Measurements from ENCODE around the gene PIP5K1B. TPM values are rescaled to one million over a fixed set of nuclear protein-coding genes. Genes with fewer than 3 reads are reported as not detected.

Gene PIP5K1B
- total and polyA plus RNA-seq, 2 donors (not counting 1 experiment from before 2014, with no cell fraction given): under 0.01 to 0.03 TPM

DNA sequence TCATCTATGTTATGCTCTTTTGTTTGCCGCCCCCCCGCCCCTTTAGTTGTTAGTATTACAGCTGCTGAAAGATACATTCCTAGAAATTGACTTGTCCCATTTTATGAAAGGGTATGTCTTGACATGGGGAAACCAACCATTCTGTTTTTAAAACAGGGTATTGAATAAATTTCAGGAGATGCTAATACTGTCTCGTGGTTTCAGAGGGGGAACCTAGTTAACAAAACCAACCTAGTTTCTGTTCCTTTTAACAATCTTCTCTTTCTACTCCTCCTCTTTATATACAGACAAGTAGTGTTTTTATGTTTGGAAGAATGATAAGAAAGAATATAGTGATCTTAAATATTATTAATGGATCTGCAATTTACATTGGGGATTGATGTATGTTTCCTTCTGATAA, 3.5 kb downstream of the PIP5K1B start:
- Histone ChIP-seq H3K36me3 (ENCODE audit: control insufficient read depth, insufficient read depth, low read length) (no peaks in the 10 kb centered on the region), H2AFZ (ENCODE audit: low read length) (no peak overlapping the region), H3K79me2 (ENCODE audit: control insufficient read depth, insufficient read depth, low read length) (no peaks in the 10 kb centered on the region), H3K4me1 (ENCODE audit: control insufficient read depth, extremely low read depth, insufficient read depth, low read length) (no peaks in the 10 kb centered on the region), H3K4me2 (ENCODE audit: extremely low read depth, insufficient read depth, low read length) (no peak overlapping the region), H3K9ac (ENCODE audit: insufficient read depth, low read length) (no peak overlapping the region), H4K20me1 (ENCODE audit: control insufficient read depth, extremely low read depth, insufficient read depth, low read length) (no peaks in the 10 kb centered on the region), H3K27ac (ENCODE audit: insufficient read depth, low read length) (no peak overlapping the region), H3K27me3 (ENCODE audit: control insufficient read depth, insufficient read depth, low read length) (peaks cover 23% of the 10 kb centered on the region), H3K9me3 (ENCODE audit: control insufficient read depth, insufficient read depth, low read depth, low read length) (no peaks in the 10 kb centered on the region), H3K4me3 (replicated peaks in 1 of 4; ENCODE audit: control extremely low read depth in 1 of 4, insufficient read depth in 1 of 4, low read depth in 3 of 4, low read length in 4 of 4) (no peak overlapping the region)
- DNase-seq (ENCODE audit: low read depth in 2 of 2): no peak
- no peak for TF ChIP-seq CTCF (conservative IDR thresholded peaks at IDR 0.05 in 1 of 2, IDR thresholded peaks at IDR 0.05 in 1 of 2; ENCODE audit: low read depth in 1 of 2, low read length in 2 of 2)
- TF ChIP-seq EZH2 (IDR thresholded peaks at IDR 0.05; ENCODE audit: low read length, missing control alignments): no peak

DNA sequence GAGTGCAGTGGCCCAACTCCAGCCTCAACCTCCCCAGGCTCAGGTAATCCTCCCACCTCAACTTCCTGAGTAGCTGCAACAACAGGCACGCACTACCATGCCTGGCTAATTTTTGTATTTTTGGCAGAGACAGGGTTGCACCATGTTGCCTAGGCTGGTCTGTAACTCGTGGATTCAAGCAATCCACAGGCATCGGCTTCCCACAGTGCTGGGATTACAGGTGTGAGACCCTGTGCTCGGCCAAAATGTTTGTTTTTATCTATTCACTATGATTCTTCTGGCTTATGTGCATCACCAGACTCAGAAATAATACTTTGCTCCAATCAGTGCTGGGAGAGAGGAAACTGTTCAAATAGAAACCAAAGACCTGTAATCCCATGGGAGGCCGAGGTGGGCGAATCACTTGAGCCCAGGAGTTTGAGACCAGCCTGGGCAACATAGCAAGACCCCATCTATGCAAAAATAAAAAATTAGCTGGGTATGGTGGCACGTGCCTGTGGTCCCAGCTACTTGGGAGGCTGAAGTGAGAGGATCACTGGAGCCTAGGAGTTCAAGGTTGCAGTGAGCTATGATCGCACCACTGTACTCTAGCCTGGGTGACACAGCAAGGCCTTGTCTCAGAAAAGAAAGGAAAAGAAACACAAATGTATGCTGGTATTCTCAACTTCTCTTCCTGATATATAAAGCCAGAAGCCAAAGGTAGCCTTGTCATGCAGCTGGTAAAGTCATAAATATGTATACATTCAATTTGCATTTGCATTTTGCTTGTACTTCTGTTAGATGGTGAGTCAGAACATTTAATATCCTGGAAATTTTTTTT, 4.5 kb downstream of the PIP5K1B start:
- H3K27ac ChIP-seq (ENCODE audit: insufficient read depth, low read length): no peak overlapping the region
- no peak overlapping the region for H3K4me3 ChIP-seq (replicated peaks in 1 of 4; ENCODE audit: control extremely low read depth in 1 of 4, insufficient read depth in 1 of 4, low read depth in 3 of 4, low read length in 4 of 4)
- peaks cover 19% of the 10 kb centered on the region for H3K27me3 ChIP-seq (ENCODE audit: control insufficient read depth, insufficient read depth, low read length)
- no peaks in the 10 kb centered on the region for H3K79me2 ChIP-seq (ENCODE audit: control insufficient read depth, insufficient read depth, low read length)
- TF ChIP-seq EZH2 (IDR thresholded peaks at IDR 0.05; ENCODE audit: low read length, missing control alignments) (no peak), CTCF (conservative IDR thresholded peaks at IDR 0.05 in 1 of 2, IDR thresholded peaks at IDR 0.05 in 1 of 2; ENCODE audit: low read depth in 1 of 2, low read length in 2 of 2) (no peak)
- H3K9ac ChIP-seq (ENCODE audit: insufficient read depth, low read length): no peak overlapping the region
- no peaks in the 10 kb centered on the region for H3K36me3 ChIP-seq (ENCODE audit: control insufficient read depth, insufficient read depth, low read length)
- no peaks in the 10 kb centered on the region for H3K9me3 ChIP-seq (ENCODE audit: control insufficient read depth, insufficient read depth, low read depth, low read length)
- no peak overlapping the region for H3K4me2 ChIP-seq (ENCODE audit: extremely low read depth, insufficient read depth, low read length)
- DNase-seq (ENCODE audit: low read depth in 2 of 2): no peak
- no peak overlapping the region for H2AFZ ChIP-seq (ENCODE audit: low read length)
- no peaks in the 10 kb centered on the region for H3K4me1 ChIP-seq (ENCODE audit: control insufficient read depth, extremely low read depth, insufficient read depth, low read length)
- no peaks in the 10 kb centered on the region for H4K20me1 ChIP-seq (ENCODE audit: control insufficient read depth, extremely low read depth, insufficient read depth, low read length)

DNA sequence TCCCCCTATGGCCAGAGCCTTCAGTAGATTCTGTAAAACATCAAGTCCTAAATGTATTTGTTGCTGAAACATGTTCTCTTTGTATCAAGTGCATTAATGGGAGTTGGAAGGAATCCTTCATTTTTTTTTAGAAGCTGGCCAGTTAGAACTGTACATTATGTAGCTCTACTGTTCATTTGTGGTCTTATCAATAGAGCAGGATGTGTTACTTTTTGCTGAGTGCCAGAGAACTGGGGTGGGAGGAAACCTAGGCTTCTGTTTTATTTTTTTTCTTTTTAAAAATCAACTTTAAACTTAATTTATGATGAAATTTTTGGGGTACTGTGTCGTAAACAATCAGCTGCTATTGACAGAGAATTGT, 5.1 kb downstream of the PIP5K1B start:
- no peaks in the 10 kb centered on the region for H4K20me1 ChIP-seq (ENCODE audit: control insufficient read depth, extremely low read depth, insufficient read depth, low read length)
- no peaks in the 10 kb centered on the region for H3K4me1 ChIP-seq (ENCODE audit: control insufficient read depth, extremely low read depth, insufficient read depth, low read length)
- H3K27me3 ChIP-seq (ENCODE audit: control insufficient read depth, insufficient read depth, low read length): peaks cover 15% of the 10 kb centered on the region
- H3K9me3 ChIP-seq (ENCODE audit: control insufficient read depth, insufficient read depth, low read depth, low read length): no peaks in the 10 kb centered on the region
- no peak overlapping the region for H3K9ac ChIP-seq (ENCODE audit: insufficient read depth, low read length)
- TF ChIP-seq CTCF (conservative IDR thresholded peaks at IDR 0.05 in 1 of 2, IDR thresholded peaks at IDR 0.05 in 1 of 2; ENCODE audit: low read depth in 1 of 2, low read length in 2 of 2): no peak
- no peak for TF ChIP-seq EZH2 (IDR thresholded peaks at IDR 0.05; ENCODE audit: low read length, missing control alignments)
- no peak overlapping the region for H3K4me3 ChIP-seq (replicated peaks in 1 of 4; ENCODE audit: control extremely low read depth in 1 of 4, insufficient read depth in 1 of 4, low read depth in 3 of 4, low read length in 4 of 4)
- H3K27ac ChIP-seq (ENCODE audit: insufficient read depth, low read length): no peak overlapping the region
- no peak for DNase-seq (ENCODE audit: low read depth in 2 of 2)
- H2AFZ ChIP-seq (ENCODE audit: low read length): no peak overlapping the region
- H3K4me2 ChIP-seq (ENCODE audit: extremely low read depth, insufficient read depth, low read length): no peak overlapping the region
- H3K36me3 ChIP-seq (ENCODE audit: control insufficient read depth, insufficient read depth, low read length): no peaks in the 10 kb centered on the region
- no peaks in the 10 kb centered on the region for H3K79me2 ChIP-seq (ENCODE audit: control insufficient read depth, insufficient read depth, low read length)

All from fibroblast of lung (primary cell).